Measurements from ENCODE around the gene UMPS. TPM values are rescaled to one million over a fixed set of nuclear protein-coding genes. Genes with fewer than 3 reads are reported as not detected.

The UMPS gene
- polyA plus RNA-seq, 3 donors: 7.2 to 17.1 (median 7.7) TPM

DNA sequence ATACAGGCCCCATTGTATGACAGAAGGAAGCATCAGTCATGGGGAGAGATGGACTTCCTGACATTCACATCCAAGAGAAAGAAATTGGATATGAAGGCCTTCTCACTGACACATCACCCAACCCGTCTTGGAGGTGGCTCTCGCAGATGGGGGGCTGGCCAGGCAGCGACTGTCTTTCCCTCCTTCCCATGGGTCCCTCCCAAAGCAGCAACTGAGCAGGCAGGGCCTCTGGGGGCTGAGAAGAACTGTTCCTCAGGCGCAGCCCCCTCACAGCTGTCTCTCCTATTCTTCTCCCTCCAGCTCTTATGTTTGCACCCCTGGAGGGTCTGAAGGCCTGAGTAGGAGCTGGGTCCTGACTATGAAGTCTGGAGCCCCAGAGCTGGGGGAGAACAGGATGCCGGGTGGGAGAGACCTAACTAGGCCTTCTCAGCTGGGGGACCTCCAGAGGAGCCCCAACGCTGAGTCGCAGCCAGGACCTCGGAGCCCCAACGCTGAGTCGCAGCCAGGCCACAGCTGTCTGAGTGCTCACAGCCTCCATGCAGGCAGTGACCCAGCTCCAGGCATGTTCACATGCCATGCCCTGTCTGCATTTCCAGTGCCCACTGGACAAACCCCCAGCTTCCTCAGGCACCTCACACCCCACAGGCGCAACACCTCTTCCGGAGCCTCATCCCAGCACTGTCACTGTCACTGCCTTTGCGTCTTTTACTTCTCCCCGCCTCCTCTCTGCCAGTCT lies 29.6 kb downstream of the UMPS start:
- WGBS, 3 donors: 81 to 89% (median 81%) methylated on average over 14 of the region's 14 CpGs
- H3K27ac ChIP-seq (ENCODE audit: low read depth, low read length): no peak overlapping the region

DNA sequence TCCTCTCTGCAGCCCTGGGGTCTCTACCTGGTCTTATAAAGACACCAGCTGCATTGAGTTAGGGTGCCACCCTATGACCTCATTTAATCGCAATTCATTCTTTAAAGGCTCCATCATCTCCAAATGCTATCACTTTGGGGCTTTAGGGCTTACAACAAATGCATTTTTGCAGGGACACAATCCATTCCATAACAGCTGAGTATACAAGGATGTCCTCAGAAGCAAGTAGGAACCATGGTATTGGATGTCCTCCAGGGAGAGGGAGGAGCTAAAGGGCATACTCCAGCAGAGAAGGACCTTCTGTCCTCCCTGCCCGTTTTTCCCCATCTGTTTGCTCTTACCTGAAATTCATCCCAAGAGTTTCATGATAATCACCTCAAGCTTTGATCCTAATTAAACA lies 30.3 kb downstream of the UMPS start:
- no peak overlapping the region for H3K27ac ChIP-seq (ENCODE audit: low read depth, low read length)

DNA sequence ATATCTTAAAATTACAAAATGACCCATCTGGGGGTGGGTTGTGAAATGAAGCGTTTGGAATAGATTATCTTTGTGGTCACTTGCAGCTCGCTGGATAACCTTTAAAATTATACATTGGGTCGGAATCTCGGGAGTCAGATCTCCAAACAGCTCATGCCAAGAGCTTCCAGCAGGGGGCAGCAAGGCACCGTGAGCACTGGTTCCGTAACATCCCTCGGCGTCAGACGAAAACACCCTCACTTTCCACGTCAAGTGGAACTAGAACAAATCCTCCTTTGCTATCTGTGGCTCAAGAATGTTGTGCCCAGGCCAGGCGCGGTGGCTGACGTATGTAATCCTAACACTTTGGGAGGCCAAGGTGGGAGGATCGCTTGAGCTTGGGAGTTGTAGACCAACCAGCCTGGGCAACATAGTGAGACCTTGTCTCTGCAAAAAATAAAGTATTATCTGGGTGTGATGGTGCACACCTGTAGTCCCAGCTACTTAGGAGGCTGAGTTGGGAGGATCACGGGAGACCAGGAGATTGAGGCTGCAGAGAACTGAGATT lies 31.1 kb downstream of the UMPS start:
- no peak overlapping the region for H3K27ac ChIP-seq (ENCODE audit: low read depth, low read length)
- WGBS, 3 donors: 9 to 12% (median 10%) methylated on average over 15 of the region's 15 CpGs

More for the DNA sequence above, 30.3 kb downstream of the UMPS start:
- WGBS, 3 donors: 52 to 55% (median 54%) methylated on average over 2 of the region's 2 CpGs

DNA sequence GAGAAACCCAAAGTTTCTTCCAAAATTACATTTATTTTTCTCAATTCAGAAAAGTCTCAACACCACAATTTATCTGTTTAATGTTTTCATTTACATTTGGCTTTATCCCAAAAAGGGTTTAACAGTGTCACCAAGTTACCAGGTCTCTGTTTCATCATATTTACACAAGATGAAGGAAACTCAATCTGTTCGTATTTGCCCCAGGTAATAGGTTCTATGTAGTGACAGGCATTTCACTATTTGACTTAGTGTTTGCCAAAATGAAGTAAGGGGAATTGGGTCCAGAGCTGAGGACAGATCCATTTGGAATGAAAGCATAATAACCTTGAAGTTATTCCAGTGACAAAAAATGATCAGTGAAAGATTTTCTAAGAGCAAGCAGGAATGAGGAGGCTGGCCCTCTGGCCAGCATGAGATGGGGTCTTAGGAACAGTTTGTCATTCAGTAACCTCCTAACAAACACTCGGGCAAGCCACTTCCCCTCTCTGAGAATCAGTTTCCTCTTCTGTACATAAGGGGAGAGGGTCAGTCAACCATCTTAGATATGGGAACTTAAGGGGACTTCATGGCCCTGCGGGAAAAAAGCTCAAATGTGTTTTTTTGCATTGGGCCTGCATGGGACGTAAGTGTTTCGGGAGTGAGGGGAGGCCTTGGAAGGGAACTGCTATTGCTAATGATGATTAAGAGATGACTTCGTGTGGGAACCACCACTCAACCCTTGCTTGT lies 31.8 kb downstream of the UMPS start:
- no peak overlapping the region for H3K27ac ChIP-seq (ENCODE audit: low read depth, low read length)
- 68 to 77% (median 72%) methylated on average over 6 of the region's 6 CpGs for WGBS, 3 donors

DNA sequence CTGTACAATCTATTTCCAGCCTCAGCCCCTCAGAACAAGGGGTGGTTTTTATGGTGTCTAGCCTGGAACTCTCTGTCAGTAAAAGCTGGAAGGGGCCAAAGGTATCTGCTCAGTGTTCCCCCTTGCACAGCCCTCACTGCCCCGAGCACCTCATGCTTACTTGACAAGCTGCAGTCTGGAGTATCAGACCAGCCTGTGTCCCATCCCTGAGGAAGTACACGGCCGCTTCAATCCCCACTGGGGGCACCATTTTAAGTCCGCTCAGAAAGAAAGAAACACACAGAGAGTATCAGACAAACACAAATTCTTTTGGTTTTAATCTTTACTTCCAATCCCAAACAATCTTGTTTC lies 32.4 kb downstream of the UMPS start:
- no peak overlapping the region for H3K27ac ChIP-seq (ENCODE audit: low read depth, low read length)
- WGBS, 3 donors: 84 to 90% (median 89%) methylated on average over 4 of the region's 4 CpGs

DNA sequence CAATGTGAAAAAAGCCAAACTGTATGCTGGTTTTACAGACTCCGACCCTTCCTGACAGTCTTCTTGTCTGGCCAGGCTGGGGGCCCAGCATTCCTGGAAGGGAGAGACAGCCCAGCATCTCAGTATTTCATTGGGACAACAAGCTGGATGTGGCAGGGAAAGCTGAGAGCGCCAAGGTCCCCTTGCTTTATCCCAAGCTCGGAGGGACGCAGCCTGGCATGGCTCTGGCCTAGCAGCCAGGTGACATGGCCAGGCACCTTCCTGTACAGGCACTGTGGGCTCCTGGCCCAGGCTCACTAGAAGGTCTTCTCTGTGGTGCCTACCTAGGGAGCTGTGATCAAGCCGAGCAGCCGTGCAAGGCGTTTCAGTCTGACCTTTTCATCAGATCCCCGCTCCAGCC lies 33.0 kb downstream of the UMPS start:
- WGBS, 3 donors: 90 to 97% (median 95%) methylated on average over 8 of the region's 8 CpGs
- H3K27ac ChIP-seq (ENCODE audit: low read depth, low read length): no peak overlapping the region

DNA sequence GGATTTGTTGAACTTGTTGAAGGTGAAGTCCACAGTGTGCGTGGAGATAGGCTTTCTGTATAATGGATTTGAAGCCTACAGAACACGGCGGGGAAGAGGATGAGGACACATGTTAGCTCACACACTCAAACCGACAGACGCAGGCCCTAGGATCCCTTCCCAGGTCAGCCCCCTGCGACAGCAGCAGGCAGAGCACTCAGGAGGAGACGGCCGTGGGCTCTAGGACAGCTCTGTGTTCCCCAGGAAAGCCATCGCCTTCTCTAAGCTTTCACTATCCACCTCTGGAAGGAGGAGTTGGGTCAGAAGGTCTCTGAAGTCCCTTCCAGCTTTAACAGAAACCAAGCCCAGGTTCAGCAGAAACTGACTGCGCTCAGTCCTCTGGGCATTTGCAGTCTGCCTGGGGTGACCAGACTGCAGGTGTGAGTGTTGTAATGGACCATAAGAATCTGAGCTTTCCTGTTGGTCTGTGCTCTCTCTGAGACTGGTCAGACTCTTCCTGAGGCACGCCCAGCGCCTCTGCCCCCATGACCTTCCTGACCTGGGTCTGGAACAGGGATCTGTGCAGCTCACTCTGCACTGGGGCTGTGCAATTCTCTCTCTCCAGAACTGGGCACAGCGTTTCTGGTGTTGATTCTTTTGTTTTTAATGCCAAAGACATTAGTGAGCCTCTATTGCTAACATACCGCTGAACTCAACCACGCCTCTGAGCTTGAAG lies 33.5 kb downstream of the UMPS start:
- 91 to 95% (median 93%) methylated on average over 15 of the region's 15 CpGs for WGBS, 3 donors
- H3K27ac ChIP-seq (ENCODE audit: low read depth, low read length): no peak overlapping the region

DNA sequence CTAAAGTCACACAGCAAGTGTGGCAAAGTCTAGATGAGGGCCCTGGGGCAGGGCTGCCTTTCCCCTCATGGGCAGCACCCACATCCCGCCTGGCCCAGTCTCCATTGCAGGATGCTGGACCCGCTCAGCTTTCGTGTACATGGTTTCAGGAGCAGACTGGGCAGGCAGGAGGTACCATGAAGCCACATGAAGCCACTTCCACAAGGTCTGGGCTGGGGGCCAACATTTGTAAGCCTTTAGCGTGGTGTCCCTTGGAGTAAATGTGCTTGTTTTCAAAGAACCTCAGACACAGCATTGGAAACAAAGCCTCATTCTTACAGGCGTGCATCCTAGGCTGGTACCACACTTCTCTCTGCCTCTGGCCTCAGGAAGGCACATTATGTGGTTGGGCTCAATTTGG lies 34.5 kb downstream of the UMPS start:
- WGBS, 3 donors: 72 to 87% (median 74%) methylated on average over 5 of the region's 5 CpGs

DNA sequence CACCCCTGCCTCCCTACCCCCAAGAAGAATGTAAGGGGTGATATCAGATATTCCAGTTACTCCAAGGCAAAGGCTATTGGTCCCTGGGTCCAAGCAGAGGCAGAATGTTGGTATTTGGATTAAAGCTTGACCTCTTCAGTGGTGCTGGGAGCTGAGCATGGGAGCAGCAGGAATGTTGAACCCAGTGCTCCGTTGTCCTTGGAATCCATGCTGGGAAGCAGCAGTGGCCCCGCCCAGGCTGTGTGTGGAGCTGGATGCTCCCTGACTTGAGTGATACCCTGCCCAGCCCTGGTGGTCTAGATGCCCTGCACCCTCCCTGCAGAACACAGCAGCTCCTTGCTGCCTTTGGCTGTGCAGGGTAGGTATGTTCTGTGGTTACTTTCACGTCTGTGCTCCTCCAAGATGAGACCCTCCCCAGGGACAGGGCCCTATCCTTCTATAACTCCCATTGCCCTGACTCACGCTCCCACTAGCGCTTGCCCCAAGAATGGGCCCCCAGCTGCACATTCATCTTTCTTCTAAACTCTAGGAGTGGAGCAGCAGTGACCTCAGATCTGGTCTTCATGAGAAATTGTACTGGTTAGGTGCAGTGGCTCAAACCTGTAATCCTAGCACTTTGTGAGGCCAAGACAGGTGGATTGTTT lies 35.1 kb downstream of the UMPS start:
- H3K27ac ChIP-seq (ENCODE audit: low read depth, low read length): no peak overlapping the region
- WGBS, 3 donors: 83 to 91% (median 85%) methylated on average over 5 of the region's 5 CpGs

More for the DNA sequence above, 34.5 kb downstream of the UMPS start:
- no peak overlapping the region for H3K27ac ChIP-seq (ENCODE audit: low read depth, low read length)

DNA sequence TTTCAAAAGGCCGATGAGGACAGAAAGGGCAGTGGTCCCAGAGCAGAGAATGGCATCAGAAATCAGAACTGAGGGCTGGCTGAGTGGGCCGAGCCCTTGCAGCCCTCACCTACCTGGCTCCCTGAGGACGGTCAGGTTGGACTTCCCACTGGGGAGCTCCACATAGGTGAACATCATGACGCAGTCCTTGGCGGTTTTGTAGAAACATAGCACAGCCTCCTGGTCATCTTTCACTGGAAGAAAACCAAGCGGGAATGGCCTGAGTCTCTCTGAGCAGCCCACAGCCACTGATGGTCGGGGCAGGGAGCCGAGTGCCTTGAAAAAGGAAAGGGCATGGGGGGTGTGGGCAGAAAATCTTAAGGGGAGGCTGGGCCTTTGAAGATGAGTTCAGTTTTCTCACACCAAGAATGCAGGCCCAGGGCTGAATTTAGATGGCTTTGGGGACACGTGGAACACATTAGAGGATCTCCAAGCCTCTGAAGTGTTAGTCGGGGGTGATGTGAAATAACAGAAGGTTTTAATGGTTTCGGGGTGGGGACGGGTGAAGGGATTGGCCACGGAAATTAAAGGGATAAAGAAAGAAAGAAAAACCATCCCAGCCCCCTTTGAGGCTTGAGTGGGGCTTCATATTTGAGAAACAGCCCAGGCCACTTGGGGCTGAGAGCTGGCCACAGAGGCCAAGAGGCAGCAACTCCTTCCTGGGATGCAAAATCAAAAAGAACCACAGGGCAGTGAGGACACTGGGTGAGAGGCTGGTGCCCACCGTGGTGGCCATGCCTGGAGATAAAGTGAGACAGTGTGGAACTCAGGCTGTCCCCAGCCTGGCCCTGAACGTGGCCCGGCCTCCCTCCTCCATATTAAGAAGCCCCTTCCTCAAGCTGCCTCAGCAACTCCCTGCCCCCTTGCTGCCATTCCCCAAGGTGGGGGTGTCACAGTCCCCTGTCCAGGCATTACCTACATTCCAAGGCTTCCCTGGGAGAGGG lies 36.2 kb downstream of the UMPS start:
- 88 to 95% (median 92%) methylated on average over 16 of the region's 16 CpGs for WGBS, 3 donors
- H3K27ac ChIP-seq (ENCODE audit: low read depth, low read length): no peak overlapping the region

DNA sequence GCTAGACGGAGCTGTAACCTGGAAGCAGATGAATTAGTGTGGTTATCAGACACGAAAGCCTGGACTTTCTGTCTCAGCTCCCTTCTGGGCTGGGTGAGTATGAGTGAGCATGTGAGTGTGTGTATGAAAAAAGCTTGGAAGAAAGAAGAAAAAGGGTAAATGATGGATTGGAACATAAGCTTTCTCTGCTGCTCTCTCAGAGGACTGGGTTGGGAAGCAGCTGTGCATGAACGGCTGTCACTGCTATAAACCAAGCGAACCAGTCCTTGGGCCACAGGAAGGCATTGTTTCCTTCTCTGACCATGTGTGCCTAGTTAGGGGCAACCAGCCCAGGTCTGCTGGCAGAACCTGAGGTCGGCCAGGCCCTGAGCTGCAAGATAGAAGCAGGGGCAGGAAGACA lies 37.0 kb downstream of the UMPS start:
- no peak overlapping the region for H3K27ac ChIP-seq (ENCODE audit: low read depth, low read length)
- 74 to 91% (median 89%) methylated on average over 5 of the region's 5 CpGs for WGBS, 3 donors

DNA sequence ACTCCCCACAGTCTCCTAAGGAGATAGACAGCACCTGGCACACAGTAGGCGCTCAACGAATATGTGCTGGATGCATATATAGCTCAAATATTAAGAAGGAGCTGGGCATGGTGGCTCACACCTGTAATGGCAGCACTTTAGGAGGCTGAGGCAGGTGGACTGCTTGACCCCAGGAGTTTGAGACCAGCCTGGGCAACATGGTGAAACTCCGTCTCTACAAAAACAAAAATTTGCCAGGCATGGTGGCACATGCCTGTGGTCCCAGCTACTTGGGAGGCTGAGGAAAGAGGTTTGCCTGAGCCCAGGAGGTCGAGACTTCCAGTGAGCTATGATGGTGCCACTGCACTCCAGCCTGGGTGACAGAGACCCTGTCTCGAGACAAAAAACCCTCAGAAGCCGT lies 37.4 kb downstream of the UMPS start:
- WGBS, 3 donors: 92 to 95% (median 94%) methylated on average over 6 of the region's 6 CpGs
- no peak overlapping the region for H3K27ac ChIP-seq (ENCODE audit: low read depth, low read length)

DNA sequence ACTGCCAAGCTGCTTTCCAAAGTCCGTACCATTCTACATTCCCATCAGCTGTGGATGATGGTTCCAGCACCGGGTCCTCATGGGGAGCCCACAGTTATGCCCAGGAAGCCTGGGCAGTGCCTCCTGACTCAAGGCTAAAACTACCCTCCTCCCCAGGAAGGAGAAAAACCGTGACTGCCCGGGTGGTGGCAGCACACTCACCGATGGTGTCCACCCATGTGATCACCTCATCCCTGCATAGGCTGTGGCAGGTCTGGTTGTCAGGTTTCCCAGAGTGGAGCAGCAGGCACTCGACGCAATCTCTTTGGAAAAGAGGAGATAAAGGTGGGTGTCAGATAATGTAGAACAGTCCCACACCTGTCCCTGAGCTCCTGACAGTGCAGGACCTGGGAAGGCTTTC lies 38.6 kb downstream of the UMPS start:
- no peak overlapping the region for H3K27ac ChIP-seq (ENCODE audit: low read depth, low read length)
- 59 to 81% (median 68%) methylated on average over 7 of the region's 7 CpGs for WGBS, 3 donors

DNA sequence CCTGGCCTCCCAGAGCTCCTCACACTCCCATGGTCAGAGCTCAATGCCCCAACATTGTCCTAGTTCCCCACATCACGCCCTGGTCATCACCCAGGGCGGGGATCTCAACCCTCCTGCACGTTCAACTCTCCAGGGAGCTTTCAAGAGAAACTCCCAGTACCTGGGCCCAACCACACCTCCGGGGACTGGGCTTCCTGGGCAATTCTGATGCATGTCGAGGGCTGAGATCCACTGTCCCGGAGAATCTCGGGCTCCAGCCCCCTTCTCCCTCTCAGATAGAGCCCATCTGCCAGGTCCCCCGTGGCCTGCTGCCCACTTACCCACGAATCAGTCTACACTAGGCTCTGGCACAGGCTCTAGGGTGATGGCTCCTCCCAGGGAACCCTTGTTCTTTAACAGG lies 39.2 kb downstream of the UMPS start:
- no peak overlapping the region for H3K27ac ChIP-seq (ENCODE audit: low read depth, low read length)
- 85 to 94% (median 90%) methylated on average over 9 of the region's 9 CpGs for WGBS, 3 donors

DNA sequence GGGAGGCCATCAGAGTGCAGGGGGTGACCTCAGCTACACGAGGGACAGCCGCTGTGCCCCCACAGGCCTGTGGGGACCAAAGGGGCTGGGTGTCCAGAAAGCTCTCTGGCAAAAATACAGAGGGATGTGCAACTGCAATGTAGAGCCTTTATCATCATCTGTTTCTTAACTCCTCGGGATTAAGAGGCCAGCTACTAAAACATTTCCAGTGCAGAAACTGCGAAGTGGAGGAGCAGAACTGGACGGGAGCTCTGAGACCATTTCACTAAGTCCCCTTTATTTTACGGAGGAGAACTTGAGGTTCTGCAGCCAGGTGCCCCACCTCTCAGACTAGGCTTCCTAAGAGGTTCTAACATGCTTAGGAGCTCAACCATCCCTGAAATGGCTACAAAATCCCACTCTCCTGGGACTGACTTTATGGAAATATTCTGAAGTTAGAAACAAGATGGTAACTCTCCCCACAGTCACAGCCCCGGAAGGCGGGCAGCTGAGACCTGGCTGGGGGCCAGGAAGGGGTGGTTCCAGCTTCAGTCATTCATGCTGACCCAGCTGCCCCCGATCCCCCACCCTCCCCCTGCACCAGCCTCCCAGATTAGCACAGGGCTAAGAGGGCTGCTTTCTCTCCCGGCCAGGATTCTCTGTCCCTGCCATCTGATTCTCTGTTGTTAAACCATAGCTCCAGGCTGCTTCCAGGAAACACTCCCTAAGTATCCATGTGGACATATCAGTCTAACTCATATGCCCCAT lies 40.3 kb downstream of the UMPS start:
- WGBS, 3 donors: 69 to 80% (median 76%) methylated on average over 10 of the region's 10 CpGs
- H3K27ac ChIP-seq (ENCODE audit: low read depth, low read length): no peak overlapping the region

DNA sequence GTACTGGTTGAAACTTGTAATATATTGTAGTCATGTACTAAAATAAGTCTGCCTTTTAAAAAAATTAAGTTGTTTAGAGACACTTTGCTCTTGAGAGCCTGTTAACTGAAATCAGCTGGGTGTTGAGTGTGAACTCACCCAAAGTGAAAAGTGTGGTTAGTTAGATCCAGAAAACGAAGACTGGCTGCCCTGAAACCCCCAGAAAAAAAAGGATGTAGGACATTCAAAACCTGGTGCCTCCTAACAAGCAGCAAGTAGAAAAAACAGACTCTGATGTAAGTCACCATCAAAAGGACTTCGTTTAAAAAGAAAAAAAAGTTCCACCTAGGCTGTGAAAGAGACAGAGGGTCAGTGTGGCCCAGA lies 40.8 kb downstream of the UMPS start:
- 74 to 83% (median 75%) methylated on average over 2 of the region's 2 CpGs for WGBS, 3 donors
- no peak overlapping the region for H3K27ac ChIP-seq (ENCODE audit: low read depth, low read length)
